Neural progenitor cell (in vitro differentiated cells): ENCODE results near the gene ENAH. TPM values are rescaled to one million over a fixed set of nuclear protein-coding genes. Genes with fewer than 3 reads are reported as not detected.

Experiments
- DNase-seq: peaks from one replicate; pipeline ENCODE4 v3.0.0-alpha.2; 2016; ENCODE audit warnings: low spot score
- H2AFZ ChIP-seq: fragments of 200-600 bp; sonication (generic); replicated peaks from 2 replicates; pipeline ENCODE4 v1.6.1; 2016; ENCODE audit warnings: antibody characterized with exemption
- H3F3A ChIP-seq: fragments of 200-600 bp; sonication (generic); 2 replicates; pipeline ENCODE4 v1.6.1; 2016; ENCODE audit warnings: antibody characterized with exemption, low read depth
- H3K27ac ChIP-seq: fragments of 200-600 bp; sonication (generic); 2 replicates; pipeline ENCODE4 v1.5.1; 2016; ENCODE audit warnings: mild to moderate bottlenecking
- H3K27me3 ChIP-seq: fragments of 200-600 bp; sonication (generic); 2 replicates; pipeline ENCODE4 v1.6.1; 2016; ENCODE audit warnings: mild to moderate bottlenecking, moderate library complexity
- H3K36me3 ChIP-seq: fragments of 200-600 bp; sonication (generic); 2 replicates; pipeline ENCODE4 v1.5.1; 2016
- H3K4me1 ChIP-seq: fragments of 200-600 bp; sonication (generic); 2 replicates; pipeline ENCODE4 v1.6.1; 2016; ENCODE audit warnings: mixed run types
- H3K4me2 ChIP-seq: fragments of 200-600 bp; sonication (generic); 2 replicates; pipeline ENCODE4 v1.6.1; 2016
- H3K4me3 ChIP-seq: fragments of 200-600 bp; sonication (generic); 2 replicates; pipeline ENCODE4 v1.5.1; 2016
- H3K79me2 ChIP-seq: fragments of 200-600 bp; sonication (generic); 2 replicates; pipeline ENCODE4 v1.6.1; 2016; ENCODE audit warnings: low read depth
- H3K9ac ChIP-seq: fragments of 200-600 bp; sonication (generic); 2 replicates; pipeline ENCODE4 v1.6.1; 2016
- H3K9me3 ChIP-seq: fragments of 200-600 bp; sonication (generic); 2 replicates; pipeline ENCODE4 v1.5.1; 2016; ENCODE audit warnings: low read depth
- H4K20me1 ChIP-seq: fragments of 200-600 bp; sonication (generic); 2 replicates; pipeline ENCODE4 v1.6.1; 2016; ENCODE audit warnings: low read depth
- H3K27ac Mint-ChIP-seq: 3 replicates; pipeline ENCODE4 v1.8.0; 2021; ENCODE audit warnings: mixed read lengths
- H3K27me3 Mint-ChIP-seq: 2 replicates; pipeline ENCODE4 v1.8.0; 2022; ENCODE audit warnings: low read depth, mild to moderate bottlenecking, inconsistent platforms, moderate library complexity, mixed read lengths; ENCODE audit not compliant: insufficient read depth
- H3K36me3 Mint-ChIP-seq: 3 replicates; pipeline ENCODE4 v1.8.0; 2021; ENCODE audit warnings: mixed read lengths
- H3K4me1 Mint-ChIP-seq: 3 replicates; pipeline ENCODE4 v1.8.0; 2021; ENCODE audit warnings: mixed read lengths
- H3K4me3 Mint-ChIP-seq: 3 replicates; pipeline ENCODE4 v1.8.0; 2021; ENCODE audit warnings: mild to moderate bottlenecking, moderate library complexity, mixed read lengths
- H3K9me3 Mint-ChIP-seq: 3 replicates; pipeline ENCODE4 v1.8.0; 2020; ENCODE audit warnings: mixed read lengths
- CTCF ChIP-seq: fragments of 200-600 bp; sonication (generic); IDR thresholded peaks from 2 replicates; pipeline ENCODE4 v1.5.1; 2017; ENCODE audit warnings: antibody characterized with exemption, mild to moderate bottlenecking
- EZH2 ChIP-seq: fragments of 200-600 bp; sonication (generic); IDR thresholded peaks from 2 replicates; pipeline ENCODE4 v1.6.1; 2017; ENCODE audit warnings: antibody characterized with exemption, mild to moderate bottlenecking, moderate library complexity
- EZH2phosphoT487 ChIP-seq: fragments of 200-600 bp; sonication (generic); IDR thresholded peaks from 2 replicates; pipeline ENCODE4 v1.6.1; 2017; ENCODE audit warnings: antibody characterized with exemption
- total RNA-seq: library from RNA; depleted of rRNA; stranded (reverse); fragments of >200 nt; gene quantifications from 2 replicates; pipeline ENCODE4 v1.2.3, GENCODE V29; 2015; ENCODE audit warnings: low replicate concordance

Gene ENAH
- total RNA-seq, 1 donor from 2014 or later: 346 TPM

GRCh38 chr1:225595974-225596551 is 56.9 kb downstream of the ENAH start:
- peaks cover 24% of the 10 kb centered on the region for H3K9me3 Mint-ChIP-seq
- no peaks in the 10 kb centered on the region for H3K27me3 ChIP-seq
- H3K4me1 Mint-ChIP-seq: peaks cover 7% of the 10 kb centered on the region
- H3K9me3 ChIP-seq: no peaks in the 10 kb centered on the region
- no peak overlapping the region for H3K4me3 Mint-ChIP-seq
- no peak overlapping the region for H2AFZ ChIP-seq
- no peak overlapping the region for H3K27ac ChIP-seq
- H3K27ac Mint-ChIP-seq: no peak overlapping the region
- H3K4me3 ChIP-seq: no peak overlapping the region
- H3K4me2 ChIP-seq: no peak overlapping the region
- peaks cover 85% of the 10 kb centered on the region for H4K20me1 ChIP-seq
- no peaks in the 10 kb centered on the region for H3K27me3 Mint-ChIP-seq
- peaks cover 10% of the 10 kb centered on the region for H3K36me3 ChIP-seq
- H3K9ac ChIP-seq: no peak overlapping the region
- H3K79me2 ChIP-seq: peaks cover 100% of the 10 kb centered on the region
- H3K36me3 Mint-ChIP-seq: peaks cover 51% of the 10 kb centered on the region
- DNase-seq: no peak
- no peak for TF ChIP-seq EZH2phosphoT487
- no peak for TF ChIP-seq CTCF
- no peak for TF ChIP-seq EZH2
- H3K4me1 ChIP-seq: peaks cover 11% of the 10 kb centered on the region
- peaks cover 2% of the 10 kb centered on the region for H3F3A ChIP-seq

DNA sequence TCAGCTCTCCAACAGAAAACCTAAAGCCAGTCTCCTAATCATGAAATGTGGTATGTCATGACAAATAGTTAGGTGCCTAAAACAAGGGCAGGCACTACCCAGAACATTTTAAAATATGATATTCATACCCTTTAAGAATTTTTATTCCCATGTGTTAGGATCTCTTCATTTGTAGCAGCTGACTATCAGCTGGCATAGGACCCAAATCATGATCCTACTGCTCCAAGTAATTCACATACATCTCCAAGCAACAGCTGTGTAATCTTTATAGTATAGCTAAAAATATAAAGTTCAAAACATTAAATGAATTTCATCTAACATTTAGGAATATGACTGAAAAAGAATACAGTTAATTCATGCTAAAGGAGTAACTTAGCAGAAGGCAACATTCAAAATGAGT is 57.5 kb downstream of the ENAH start:
- Histone ChIP-seq H3K4me2 (no peak overlapping the region), H3K4me1 (peaks cover 11% of the 10 kb centered on the region), H3K27me3 (no peaks in the 10 kb centered on the region), H3K4me3 (no peak overlapping the region), H3F3A (peaks cover 8% of the 10 kb centered on the region), H3K9me3 (no peaks in the 10 kb centered on the region), H3K9ac (no peak overlapping the region), H2AFZ (no peak overlapping the region), H4K20me1 (peaks cover 91% of the 10 kb centered on the region), H3K79me2 (peaks cover 100% of the 10 kb centered on the region), H3K36me3 (peaks cover 4% of the 10 kb centered on the region), H3K27ac (no peak overlapping the region)
- no peaks in the 10 kb centered on the region for H3K27me3 Mint-ChIP-seq
- H3K36me3 Mint-ChIP-seq: peaks cover 49% of the 10 kb centered on the region
- peaks cover 7% of the 10 kb centered on the region for H3K4me1 Mint-ChIP-seq
- DNase-seq: no peak
- TF ChIP-seq EZH2phosphoT487: no peak
- TF ChIP-seq EZH2: no peak
- TF ChIP-seq CTCF: no peak
- H3K9me3 Mint-ChIP-seq: peaks cover 21% of the 10 kb centered on the region
- H3K4me3 Mint-ChIP-seq: no peak overlapping the region
- H3K27ac Mint-ChIP-seq: no peak overlapping the region

- peaks cover 10% of the 10 kb centered on the region for H3K9me3 Mint-ChIP-seq
- Histone ChIP-seq H3K36me3 (no peaks in the 10 kb centered on the region), H3K79me2 (peaks cover 100% of the 10 kb centered on the region), H3K27me3 (no peaks in the 10 kb centered on the region), H3K4me1 (peaks cover 13% of the 10 kb centered on the region), H3K4me2 (no peak overlapping the region), H3K4me3 (no peak overlapping the region), H3K9ac (no peak overlapping the region), H2AFZ (no peak overlapping the region), H3F3A (peaks cover 9% of the 10 kb centered on the region), H4K20me1 (peaks cover 100% of the 10 kb centered on the region), H3K27ac (no peak overlapping the region), H3K9me3 (no peaks in the 10 kb centered on the region)
- no peak overlapping the region for H3K4me3 Mint-ChIP-seq
- DNase-seq: no peak
- H3K27ac Mint-ChIP-seq: no peak overlapping the region
- peaks cover 7% of the 10 kb centered on the region for H3K4me1 Mint-ChIP-seq
- peaks cover 41% of the 10 kb centered on the region for H3K36me3 Mint-ChIP-seq
- no peaks in the 10 kb centered on the region for H3K27me3 Mint-ChIP-seq
- TF ChIP-seq EZH2phosphoT487 (no peak), CTCF (no peak), EZH2 (no peak)
Observed at GRCh38 chr1:225593414-225593813, 59.5 kb downstream of the ENAH start.
